ENCODE results near the gene ARRB1. TPM values are rescaled to one million over a fixed set of nuclear protein-coding genes. Genes with fewer than 3 reads are reported as not detected.

Gene ARRB1
- total RNA-seq, 2 donors from 2014 or later, result 41.7 to 128 TPM

DNA sequence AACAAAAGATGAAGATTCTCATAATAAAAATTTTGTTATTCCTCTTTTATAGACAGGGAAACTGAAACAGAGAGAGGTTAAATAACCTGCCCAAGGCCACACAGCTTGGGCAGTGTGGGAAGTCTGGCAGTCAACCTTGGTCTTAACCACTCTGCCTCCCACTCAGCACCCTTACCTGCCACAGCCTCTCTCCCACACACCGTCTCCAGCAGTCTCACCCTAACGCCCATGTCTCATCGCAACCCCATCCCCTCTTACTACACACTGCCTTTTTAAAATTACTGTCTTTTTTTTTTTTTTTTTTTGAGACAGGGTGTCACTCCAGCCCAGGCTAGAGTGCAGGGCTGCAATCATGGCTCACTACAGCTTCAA is 25.0 kb downstream of the ARRB1 start:
- no peaks in the 10 kb centered on the region for H3K27me3 Mint-ChIP-seq (ENCODE audit: insufficient read depth)
- no peak overlapping the region for H3K4me3 Mint-ChIP-seq
- Histone ChIP-seq H3K27ac (ENCODE audit: low read depth, low read length) (no peak overlapping the region), H3K9ac (ENCODE audit: extremely low read depth, low read length, poor library complexity, severe bottlenecking) (no peak overlapping the region), H3K27me3 (ENCODE audit: control insufficient read depth, insufficient read depth, low read length, poor library complexity, severe bottlenecking) (no peaks in the 10 kb centered on the region), H3K4me3 (ENCODE audit: low read length) (no peak overlapping the region), H3K36me3 (ENCODE audit: control insufficient read depth, insufficient read depth, low read length) (peaks cover 46% of the 10 kb centered on the region), H3K9me3 (ENCODE audit: control insufficient read depth, low read length) (no peaks in the 10 kb centered on the region), H3K4me1 (ENCODE audit: control insufficient read depth, insufficient read depth, low read length) (peaks cover 22% of the 10 kb centered on the region)
- H3K9me3 Mint-ChIP-seq, result no peaks in the 10 kb centered on the region
- whole genome bisulfite sequencing, 2 experiments (ENCODE audit: insufficient coverage in 1 of 2, insufficient read length in 1 of 2), result 88% methylated on average over 3 of the region's 3 CpGs; no CpG with 5 or more reads in 1 of the 2 experiments
- H3K36me3 Mint-ChIP-seq (ENCODE audit: low read depth), result peaks cover 28% of the 10 kb centered on the region
- TF ChIP-seq, protein P1, sequence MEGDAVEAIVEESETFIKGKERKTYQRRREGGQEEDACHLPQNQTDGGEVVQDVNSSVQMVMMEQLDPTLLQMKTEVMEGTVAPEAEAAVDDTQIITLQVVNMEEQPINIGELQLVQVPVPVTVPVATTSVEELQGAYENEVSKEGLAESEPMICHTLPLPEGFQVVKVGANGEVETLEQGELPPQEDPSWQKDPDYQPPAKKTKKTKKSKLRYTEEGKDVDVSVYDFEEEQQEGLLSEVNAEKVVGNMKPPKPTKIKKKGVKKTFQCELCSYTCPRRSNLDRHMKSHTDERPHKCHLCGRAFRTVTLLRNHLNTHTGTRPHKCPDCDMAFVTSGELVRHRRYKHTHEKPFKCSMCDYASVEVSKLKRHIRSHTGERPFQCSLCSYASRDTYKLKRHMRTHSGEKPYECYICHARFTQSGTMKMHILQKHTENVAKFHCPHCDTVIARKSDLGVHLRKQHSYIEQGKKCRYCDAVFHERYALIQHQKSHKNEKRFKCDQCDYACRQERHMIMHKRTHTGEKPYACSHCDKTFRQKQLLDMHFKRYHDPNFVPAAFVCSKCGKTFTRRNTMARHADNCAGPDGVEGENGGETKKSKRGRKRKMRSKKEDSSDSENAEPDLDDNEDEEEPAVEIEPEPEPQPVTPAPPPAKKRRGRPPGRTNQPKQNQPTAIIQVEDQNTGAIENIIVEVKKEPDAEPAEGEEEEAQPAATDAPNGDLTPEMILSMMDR (conservative IDR thresholded peaks at IDR 0.05), result no peak
- peak overlapping the region; percentile 79 for H3K27ac Mint-ChIP-seq
- no peak for DNase-seq
- H3K4me1 Mint-ChIP-seq, result peaks cover 71% of the 10 kb centered on the region

DNA sequence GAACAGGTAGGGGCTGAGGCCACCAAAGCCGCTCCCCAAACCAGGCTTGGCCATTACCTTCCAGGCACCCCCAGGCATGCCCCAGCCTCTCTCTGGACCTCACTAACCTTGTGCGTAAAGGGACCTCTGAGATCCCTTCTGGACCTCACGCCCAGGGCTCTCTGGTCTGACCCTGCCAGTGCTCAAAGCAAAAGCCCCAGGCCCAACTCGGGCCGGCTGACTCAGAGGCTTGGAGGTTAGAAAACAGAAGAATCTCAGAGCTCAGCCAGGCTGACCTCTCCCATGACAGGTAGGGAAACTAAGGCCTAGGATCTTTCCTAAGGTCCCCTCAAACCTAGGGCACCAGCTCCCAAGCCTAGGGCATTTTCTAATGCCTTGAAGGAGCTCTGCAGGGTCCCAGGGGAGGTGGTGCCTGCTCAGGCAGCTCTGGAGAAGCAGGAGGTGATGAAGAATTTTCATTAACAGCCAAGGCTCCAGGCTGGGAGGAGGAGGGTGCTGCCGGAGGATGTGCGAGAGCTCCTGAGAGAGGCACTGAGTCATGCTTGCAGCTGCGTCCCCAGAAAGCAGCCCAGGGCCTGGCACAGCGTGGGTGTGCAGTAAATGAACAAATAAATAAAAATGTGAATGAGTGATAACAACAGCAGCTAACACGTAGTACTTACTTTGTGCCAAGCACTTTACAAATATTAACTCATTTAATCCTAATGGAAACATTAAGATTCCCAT is 25.6 kb downstream of the ARRB1 start:
- H3K9me3 Mint-ChIP-seq, result no peaks in the 10 kb centered on the region
- 90 to 91% methylated on average over 5 to 9 of the region's 10 CpGs for WGBS, 2 experiments (ENCODE audit: insufficient coverage in 1 of 2, insufficient read length in 1 of 2)
- Histone ChIP-seq H3K27ac (ENCODE audit: low read depth, low read length) (peak overlapping the region; percentile 27), H3K36me3 (ENCODE audit: control insufficient read depth, insufficient read depth, low read length) (peaks cover 48% of the 10 kb centered on the region), H3K27me3 (ENCODE audit: control insufficient read depth, insufficient read depth, low read length, poor library complexity, severe bottlenecking) (no peaks in the 10 kb centered on the region), H3K9me3 (ENCODE audit: control insufficient read depth, low read length) (no peaks in the 10 kb centered on the region), H3K9ac (ENCODE audit: extremely low read depth, low read length, poor library complexity, severe bottlenecking) (no peak overlapping the region), H3K4me1 (ENCODE audit: control insufficient read depth, insufficient read depth, low read length) (peaks cover 22% of the 10 kb centered on the region), H3K4me3 (ENCODE audit: low read length) (no peak overlapping the region)
- TF ChIP-seq, protein P1 (conservative IDR thresholded peaks at IDR 0.05), result no peak
- H3K27me3 Mint-ChIP-seq (ENCODE audit: insufficient read depth), result no peaks in the 10 kb centered on the region
- no peak for DNase-seq
- peaks cover 28% of the 10 kb centered on the region for H3K36me3 Mint-ChIP-seq (ENCODE audit: low read depth)
- H3K4me3 Mint-ChIP-seq, result no peak overlapping the region
- peaks cover 69% of the 10 kb centered on the region for H3K4me1 Mint-ChIP-seq
- H3K27ac Mint-ChIP-seq, result peak overlapping the region; percentile 79

- H3K36me3 ChIP-seq (ENCODE audit: control insufficient read depth, insufficient read depth, low read length), result peaks cover 48% of the 10 kb centered on the region
- H3K9me3 Mint-ChIP-seq, result no peaks in the 10 kb centered on the region
- H3K4me1 Mint-ChIP-seq, result peaks cover 69% of the 10 kb centered on the region
- H3K27ac ChIP-seq (ENCODE audit: low read depth, low read length), result no peak overlapping the region
- DNase-seq, result no peak
- no peak overlapping the region for H3K4me3 ChIP-seq (ENCODE audit: low read length)
- peak overlapping the region; percentile 94 for H3K27ac Mint-ChIP-seq
- TF ChIP-seq, protein P1 (conservative IDR thresholded peaks at IDR 0.05), result no peak
- no peak overlapping the region for H3K9ac ChIP-seq (ENCODE audit: extremely low read depth, low read length, poor library complexity, severe bottlenecking)
- H3K9me3 ChIP-seq (ENCODE audit: control insufficient read depth, low read length), result no peaks in the 10 kb centered on the region
- H3K4me3 Mint-ChIP-seq, result no peak overlapping the region
- H3K4me1 ChIP-seq (ENCODE audit: control insufficient read depth, insufficient read depth, low read length), result peaks cover 15% of the 10 kb centered on the region
- no peaks in the 10 kb centered on the region for H3K27me3 ChIP-seq (ENCODE audit: control insufficient read depth, insufficient read depth, low read length, poor library complexity, severe bottlenecking)
- no peaks in the 10 kb centered on the region for H3K27me3 Mint-ChIP-seq (ENCODE audit: insufficient read depth)
- H3K36me3 Mint-ChIP-seq (ENCODE audit: low read depth), result peaks cover 28% of the 10 kb centered on the region
- WGBS, 2 experiments (ENCODE audit: insufficient coverage in 1 of 2, insufficient read length in 1 of 2), result 50 to 66% methylated on average over 2 to 4 of the region's 4 CpGs
Observed at GRCh38 chr11:75324740-75325139, 26.7 kb downstream of the ARRB1 start.

All from endodermal cell (in vitro differentiated cells).